Liver (tissue), 3 donors: ENCODE results near the gene ATP6V1F.

Experiments
- CTCF ChIP-seq: fragments of 150-350 bp; IDR thresholded peaks from 2 replicates; pipeline ENCODE4 v1.5.1; 2017; ENCODE audit warnings: improper control_type of control experiment, low read depth, low read length; ENCODE audit not compliant: missing input control
- EGR1 ChIP-seq, 2 donors: IDR thresholded peaks; 2 replicates each; pipeline ENCODE4 v1.6.1; 2016 to 2018; ENCODE audit warnings: antibody characterized with exemption in 2 of 2, low read depth in 2 of 2
- JUND ChIP-seq, 2 donors: IDR thresholded peaks; 2 replicates each; pipeline ENCODE4 v1.6.1; 2016; ENCODE audit warnings: antibody characterized with exemption in 2 of 2
- RXRA ChIP-seq, 2 donors: IDR thresholded peaks; 2 replicates each; pipeline ENCODE4 v1.6.1; 2017 to 2018; ENCODE audit warnings: antibody characterized with exemption in 2 of 2, mild to moderate bottlenecking in 1 of 2
- TF ChIP-seq, protein P1 (sequence below): IDR thresholded peaks from 2 replicates; pipeline ENCODE4 v1.6.1; 2016; ENCODE audit warnings: antibody characterized with exemption, mild to moderate bottlenecking
- donor health status: healthy.
- donor health status: healthy.

GRCh38 chr7:128856001-128856718, 6.5 kb upstream of the ATP6V1F start:
- no peak for TF ChIP-seq CTCF
- TF ChIP-seq, protein P1, sequence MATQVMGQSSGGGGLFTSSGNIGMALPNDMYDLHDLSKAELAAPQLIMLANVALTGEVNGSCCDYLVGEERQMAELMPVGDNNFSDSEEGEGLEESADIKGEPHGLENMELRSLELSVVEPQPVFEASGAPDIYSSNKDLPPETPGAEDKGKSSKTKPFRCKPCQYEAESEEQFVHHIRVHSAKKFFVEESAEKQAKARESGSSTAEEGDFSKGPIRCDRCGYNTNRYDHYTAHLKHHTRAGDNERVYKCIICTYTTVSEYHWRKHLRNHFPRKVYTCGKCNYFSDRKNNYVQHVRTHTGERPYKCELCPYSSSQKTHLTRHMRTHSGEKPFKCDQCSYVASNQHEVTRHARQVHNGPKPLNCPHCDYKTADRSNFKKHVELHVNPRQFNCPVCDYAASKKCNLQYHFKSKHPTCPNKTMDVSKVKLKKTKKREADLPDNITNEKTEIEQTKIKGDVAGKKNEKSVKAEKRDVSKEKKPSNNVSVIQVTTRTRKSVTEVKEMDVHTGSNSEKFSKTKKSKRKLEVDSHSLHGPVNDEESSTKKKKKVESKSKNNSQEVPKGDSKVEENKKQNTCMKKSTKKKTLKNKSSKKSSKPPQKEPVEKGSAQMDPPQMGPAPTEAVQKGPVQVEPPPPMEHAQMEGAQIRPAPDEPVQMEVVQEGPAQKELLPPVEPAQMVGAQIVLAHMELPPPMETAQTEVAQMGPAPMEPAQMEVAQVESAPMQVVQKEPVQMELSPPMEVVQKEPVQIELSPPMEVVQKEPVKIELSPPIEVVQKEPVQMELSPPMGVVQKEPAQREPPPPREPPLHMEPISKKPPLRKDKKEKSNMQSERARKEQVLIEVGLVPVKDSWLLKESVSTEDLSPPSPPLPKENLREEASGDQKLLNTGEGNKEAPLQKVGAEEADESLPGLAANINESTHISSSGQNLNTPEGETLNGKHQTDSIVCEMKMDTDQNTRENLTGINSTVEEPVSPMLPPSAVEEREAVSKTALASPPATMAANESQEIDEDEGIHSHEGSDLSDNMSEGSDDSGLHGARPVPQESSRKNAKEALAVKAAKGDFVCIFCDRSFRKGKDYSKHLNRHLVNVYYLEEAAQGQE: no peak
- no peak for TF ChIP-seq EGR1 (IDR thresholded peaks at IDR 0.05; ENCODE audit: low read depth in 2 of 2)
- no peak for TF ChIP-seq RXRA (IDR thresholded peaks at IDR 0.05)
- no peak for TF ChIP-seq JUND (IDR thresholded peaks at IDR 0.05)
